ENCODE measurements around the gene PSEN1. TPM values are rescaled to one million over a fixed set of nuclear protein-coding genes. Genes with fewer than 3 reads are reported as not detected.

PSEN1 gene
- polyA plus RNA-seq, 1 donor from 2014 or later, result 35.3 TPM

DNA sequence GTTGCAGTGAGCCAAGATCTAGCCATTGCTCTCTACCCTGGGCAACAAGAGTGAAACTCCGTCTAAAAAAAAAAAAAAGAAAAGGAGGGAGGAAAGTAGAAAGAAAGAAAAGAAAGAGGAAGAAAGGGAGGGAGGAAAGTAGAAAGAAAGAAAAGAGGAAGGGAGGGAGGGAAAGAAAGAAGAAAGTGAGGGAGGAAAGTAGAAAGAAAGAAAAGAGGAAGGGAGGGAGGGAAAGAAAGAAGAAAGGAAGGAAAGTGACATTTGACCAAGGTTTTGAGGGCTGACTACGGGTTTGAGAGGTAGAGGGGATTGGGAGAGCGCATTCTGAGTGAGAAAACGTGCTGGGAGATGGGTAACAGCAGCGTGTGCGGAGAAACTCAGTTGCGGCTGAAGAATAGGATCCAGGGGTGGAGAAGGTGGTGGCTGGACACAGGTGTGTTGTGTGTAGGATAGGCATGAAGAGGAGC, 100.5 kb downstream of the PSEN1 start:
- Mint-ChIP-seq H3K4me1 (peaks cover 19 to 30% (median 25%) of the 10 kb centered on the region in 3 donors), H3K27me3 (peaks cover 56% of the 10 kb centered on the region), H3K4me3 (peak overlapping the region in 3 of 4 donors; percentile 71 to 86 (median 83)), H3K27ac (no peak overlapping the region), H3K36me3 (no peaks in the 10 kb centered on the region), H3K9me3 (peaks cover 0 to 7% (median 0%) of the 10 kb centered on the region in 3 donors)

DNA sequence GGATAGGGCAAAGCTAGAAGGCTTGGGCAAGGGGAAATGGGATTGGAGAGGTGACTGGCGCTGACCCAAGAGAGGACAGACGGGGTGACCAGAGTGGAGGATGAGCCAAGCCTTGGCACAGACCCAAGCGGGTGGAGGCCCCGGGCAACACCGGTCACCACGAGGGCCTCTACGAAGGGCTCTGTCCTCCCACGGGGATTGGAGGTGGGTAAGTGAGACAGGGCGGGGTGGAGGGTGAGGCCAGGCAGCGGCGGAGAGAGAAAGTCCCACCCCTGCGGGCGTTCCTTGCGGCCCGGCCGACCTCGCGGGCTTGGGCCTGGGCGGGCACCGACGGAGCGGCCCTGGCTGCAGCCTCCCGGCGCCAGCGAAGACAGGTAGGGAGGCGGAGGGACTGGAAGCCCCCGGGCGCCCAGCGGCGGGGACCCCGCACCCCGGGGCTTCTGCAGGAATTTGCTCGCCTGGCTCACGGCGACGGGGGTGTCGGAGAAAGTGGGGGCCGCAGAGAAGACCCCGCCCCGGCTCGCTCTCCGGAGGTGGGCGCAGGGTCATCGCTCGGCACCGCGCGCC, 101.0 kb downstream of the PSEN1 start, which contains the start of gene PAPLN:
PAPLN (plus strand) TSS at position 288 of the 567 bp plus-strand sequence. CDS start 2,273 bp downstream, outside the sequence.
- no peaks in the 10 kb centered on the region for H3K36me3 Mint-ChIP-seq
- H3K4me1 Mint-ChIP-seq, result peaks cover 19 to 30% (median 27%) of the 10 kb centered on the region in 3 donors
- peaks cover 57% of the 10 kb centered on the region for H3K27me3 Mint-ChIP-seq
- H3K9me3 Mint-ChIP-seq, result peaks cover 0 to 7% (median 0%) of the 10 kb centered on the region in 3 donors
- H3K4me3 Mint-ChIP-seq, result peak within 1 kb of the TSS; percentile 71 to 86 (median 78)
- no peak within 1 kb of the TSS for H3K27ac Mint-ChIP-seq

DNA sequence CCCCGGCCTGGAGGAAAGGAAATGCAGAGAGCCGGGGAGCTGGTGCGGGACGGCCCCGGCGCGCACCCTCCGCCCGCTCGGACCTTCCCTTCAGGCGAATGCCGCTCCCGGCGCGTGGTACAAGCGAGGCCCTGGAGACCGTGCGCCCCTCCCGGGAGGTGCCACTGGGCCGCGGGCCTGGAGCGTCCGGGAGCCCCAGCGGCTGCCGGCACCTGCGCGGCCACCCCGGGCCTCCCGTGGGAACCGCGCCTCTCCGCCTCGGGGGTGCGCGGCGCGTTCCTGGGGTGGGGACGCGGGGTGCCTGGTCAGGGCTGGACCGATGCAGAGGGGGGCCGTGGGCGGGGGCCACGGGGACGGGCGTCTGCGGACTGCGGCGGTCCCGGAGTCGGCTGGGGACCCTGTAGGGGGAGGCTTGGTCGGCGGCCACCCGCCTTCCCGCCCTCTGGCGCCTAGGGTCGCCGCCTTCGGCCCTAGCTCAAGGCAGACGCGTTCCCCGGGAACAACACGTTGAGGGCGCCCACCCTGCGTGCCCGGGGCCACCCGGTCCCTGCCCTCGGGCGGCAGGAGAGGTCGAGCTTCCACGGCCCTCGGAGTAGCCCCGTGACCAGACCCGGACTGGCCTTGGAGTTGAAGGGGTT, 101.6 kb downstream of the PSEN1 start:
- peaks cover 0 to 7% (median 0%) of the 10 kb centered on the region in 3 donors for H3K9me3 Mint-ChIP-seq
- no peaks in the 10 kb centered on the region for H3K36me3 Mint-ChIP-seq
- peak overlapping the region; percentile 63 to 84 (median 75) for H3K4me3 Mint-ChIP-seq
- H3K4me1 Mint-ChIP-seq, result peaks cover 25 to 35% (median 32%) of the 10 kb centered on the region in 3 donors
- peaks cover 62% of the 10 kb centered on the region for H3K27me3 Mint-ChIP-seq
- no peak overlapping the region for H3K27ac Mint-ChIP-seq

DNA sequence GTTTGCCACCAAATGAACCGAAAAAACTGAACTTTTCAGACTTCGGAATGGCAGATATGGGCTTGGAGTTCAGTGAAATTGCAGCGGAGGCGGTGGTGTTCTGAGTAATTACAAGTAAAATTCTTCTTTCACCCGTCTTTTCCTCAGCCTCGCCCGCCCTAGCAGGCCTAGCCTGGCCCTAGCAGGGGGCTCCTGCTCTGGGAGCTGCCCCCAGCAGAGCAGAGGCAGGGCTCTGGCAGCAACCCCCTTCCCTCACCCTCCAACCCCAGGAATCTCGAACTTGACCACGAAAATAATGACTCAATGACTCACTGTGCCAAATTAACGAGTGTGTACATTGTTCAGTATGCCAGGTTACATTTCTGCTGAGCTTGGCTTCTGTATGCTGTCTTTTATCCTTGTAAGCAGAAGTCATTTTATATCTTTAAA, 102.1 kb downstream of the PSEN1 start:
- Mint-ChIP-seq H3K27me3 (peaks cover 66% of the 10 kb centered on the region), H3K4me1 (peaks cover 27 to 39% (median 35%) of the 10 kb centered on the region in 3 donors), H3K27ac (no peak overlapping the region), H3K9me3 (peaks cover 0 to 7% (median 0%) of the 10 kb centered on the region in 3 donors), H3K4me3 (peak overlapping the region; percentile 63 to 84 (median 75)), H3K36me3 (no peaks in the 10 kb centered on the region)

DNA sequence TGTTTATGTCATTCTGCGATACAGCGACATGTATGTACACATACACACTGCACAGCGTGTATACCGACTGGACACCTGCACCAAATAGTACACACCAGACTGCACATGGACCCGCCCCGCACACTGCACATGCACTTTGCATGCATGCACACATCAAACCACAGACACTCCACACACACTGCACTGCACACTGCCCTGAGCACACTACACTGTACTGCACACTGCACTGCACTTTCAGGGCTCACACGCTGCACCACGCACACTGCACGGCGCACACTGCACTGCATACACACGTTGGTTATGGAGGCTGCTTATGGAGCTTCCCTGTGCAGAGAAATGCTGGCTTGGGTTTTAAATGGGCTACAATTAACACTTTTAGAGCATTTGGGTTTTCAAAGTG, 102.6 kb downstream of the PSEN1 start:
- Mint-ChIP-seq H3K36me3 (no peaks in the 10 kb centered on the region), H3K9me3 (peaks cover 0 to 7% (median 0%) of the 10 kb centered on the region in 3 donors), H3K27me3 (peaks cover 65% of the 10 kb centered on the region), H3K4me1 (peaks cover 32 to 42% (median 39%) of the 10 kb centered on the region in 3 donors), H3K27ac (no peak overlapping the region), H3K4me3 (peak overlapping the region in 2 of 4 donors; percentile 56 to 73)

DNA sequence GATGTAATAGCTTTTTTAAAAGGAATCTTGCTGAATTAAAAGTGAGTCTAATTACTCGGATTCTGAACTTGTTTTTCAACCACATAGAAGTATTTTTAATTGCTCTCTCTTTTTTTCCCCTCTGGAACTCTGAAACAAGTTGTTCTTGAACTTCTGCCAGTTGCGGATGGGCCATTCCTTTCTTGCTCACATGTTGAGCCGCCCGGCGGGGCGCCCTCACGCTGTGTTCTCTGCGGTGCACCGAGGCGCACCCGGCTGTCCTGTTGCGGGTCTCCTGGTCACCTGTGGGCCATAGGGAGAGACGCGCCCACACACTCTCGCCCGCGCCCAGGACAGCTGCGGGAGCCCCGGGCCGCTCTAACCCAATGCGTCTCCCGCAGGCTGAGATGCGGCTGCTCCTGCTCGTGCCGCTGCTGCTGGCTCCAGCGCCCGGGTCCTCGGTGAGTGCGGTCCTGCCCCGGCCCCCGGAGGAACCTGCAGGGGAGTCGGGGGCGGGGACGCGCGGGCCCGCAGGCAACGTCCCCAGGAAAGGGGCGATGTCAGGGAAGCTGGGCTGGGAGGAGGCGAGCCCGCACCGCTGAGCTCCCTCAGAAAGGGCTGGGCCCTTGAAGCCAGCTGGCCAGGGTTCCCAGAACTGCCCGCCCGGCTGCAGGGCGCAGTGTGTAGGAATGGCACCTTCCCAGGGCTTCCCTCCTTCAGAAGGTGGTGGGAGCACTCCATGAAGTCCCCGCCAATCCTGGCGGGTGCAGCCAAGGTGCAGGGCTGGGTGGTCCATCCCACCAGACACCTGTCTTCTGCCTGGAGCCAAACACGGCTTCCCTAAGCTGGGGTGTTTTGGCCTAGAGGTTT, 103.3 kb downstream of the PSEN1 start:
- H3K4me1 Mint-ChIP-seq, result peaks cover 33 to 42% (median 39%) of the 10 kb centered on the region in 3 donors
- H3K4me3 Mint-ChIP-seq, result peak overlapping the region in 3 of 4 donors; percentile 3 to 73 (median 20)
- peaks cover 62% of the 10 kb centered on the region for H3K27me3 Mint-ChIP-seq
- no peaks in the 10 kb centered on the region for H3K36me3 Mint-ChIP-seq
- no peak overlapping the region for H3K27ac Mint-ChIP-seq
- H3K9me3 Mint-ChIP-seq, result peaks cover 0 to 7% (median 0%) of the 10 kb centered on the region in 3 donors

DNA sequence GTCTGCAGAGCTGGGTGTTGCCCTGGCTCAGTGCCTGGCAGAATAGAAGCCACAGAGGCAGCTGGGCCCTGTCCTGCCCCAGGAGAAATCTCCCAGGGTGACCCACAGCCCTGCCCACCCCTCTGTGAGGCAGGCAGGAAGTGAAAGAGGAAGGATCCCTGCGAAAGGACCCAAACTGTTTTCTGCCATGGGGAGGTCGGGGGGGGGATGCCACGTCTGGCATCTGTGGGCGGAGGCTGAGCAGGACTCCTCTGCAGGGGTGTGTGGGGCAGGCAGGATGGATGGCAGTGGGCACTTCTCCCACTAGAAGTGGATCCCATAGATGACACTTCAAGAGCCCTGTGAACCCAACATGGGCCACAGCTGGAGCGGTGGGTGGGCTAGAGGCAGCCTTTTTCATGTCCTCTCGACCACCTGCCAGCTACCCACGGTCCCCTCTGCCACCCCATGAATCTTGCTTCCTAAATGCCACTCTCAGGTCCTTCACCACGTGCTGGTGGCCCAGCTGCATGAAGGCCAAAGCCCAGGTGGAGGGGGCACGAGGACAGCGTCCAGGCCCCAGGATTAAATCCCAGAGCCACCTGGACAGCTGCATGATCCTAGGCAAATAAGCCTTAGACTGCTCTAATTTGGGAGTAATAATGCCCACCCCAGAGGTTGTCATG, 104.6 kb downstream of the PSEN1 start:
- peaks cover 55% of the 10 kb centered on the region for H3K27me3 Mint-ChIP-seq
- peaks cover 0 to 7% (median 0%) of the 10 kb centered on the region in 3 donors for H3K9me3 Mint-ChIP-seq
- H3K27ac Mint-ChIP-seq, result no peak overlapping the region
- H3K4me1 Mint-ChIP-seq, result peaks cover 33 to 42% (median 38%) of the 10 kb centered on the region in 3 donors
- peak overlapping the region in 3 of 4 donors; percentile 13 to 91 (median 60) for H3K4me3 Mint-ChIP-seq
- no peaks in the 10 kb centered on the region for H3K36me3 Mint-ChIP-seq

DNA sequence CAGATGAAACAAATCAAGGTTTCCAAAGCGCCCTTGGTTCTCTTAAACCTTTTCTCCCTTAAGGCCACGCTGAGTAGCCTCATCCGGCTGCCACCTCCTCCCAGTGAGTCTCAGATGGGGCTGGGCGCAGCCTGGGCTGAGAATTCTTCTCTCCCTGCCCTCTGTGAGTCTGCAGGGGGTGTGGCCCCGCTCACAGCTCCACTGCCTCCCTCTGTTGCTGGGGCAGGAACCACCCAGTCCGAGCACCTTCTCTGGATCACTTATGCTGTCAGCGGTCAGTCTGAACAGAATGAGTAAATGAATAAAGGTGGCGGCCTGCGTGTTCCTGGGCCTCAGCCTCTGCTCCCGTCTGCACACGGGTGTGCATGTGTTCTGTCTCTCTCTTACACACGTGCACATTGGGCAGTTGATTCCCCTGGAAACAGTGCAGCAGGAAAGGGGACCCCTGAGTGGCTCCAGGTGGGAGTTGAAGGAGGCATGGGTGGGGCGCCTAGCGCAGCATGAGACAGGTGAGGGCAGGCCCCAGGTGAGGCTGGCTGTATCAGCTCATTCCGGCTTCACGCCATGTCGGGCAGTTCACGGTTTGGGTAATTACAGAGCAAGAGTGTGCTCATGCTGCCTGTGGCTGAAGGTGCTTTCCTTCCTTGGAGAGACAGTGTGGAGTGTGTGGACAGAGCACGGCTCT, 105.3 kb downstream of the PSEN1 start:
- Mint-ChIP-seq H3K4me3 (peak overlapping the region in 2 of 4 donors; percentile 60 to 91), H3K4me1 (peaks cover 35 to 38% (median 36%) of the 10 kb centered on the region in 3 donors), H3K9me3 (peaks cover 0 to 7% (median 0%) of the 10 kb centered on the region in 3 donors), H3K36me3 (no peaks in the 10 kb centered on the region), H3K27ac (no peak overlapping the region), H3K27me3 (peaks cover 51% of the 10 kb centered on the region)

DNA sequence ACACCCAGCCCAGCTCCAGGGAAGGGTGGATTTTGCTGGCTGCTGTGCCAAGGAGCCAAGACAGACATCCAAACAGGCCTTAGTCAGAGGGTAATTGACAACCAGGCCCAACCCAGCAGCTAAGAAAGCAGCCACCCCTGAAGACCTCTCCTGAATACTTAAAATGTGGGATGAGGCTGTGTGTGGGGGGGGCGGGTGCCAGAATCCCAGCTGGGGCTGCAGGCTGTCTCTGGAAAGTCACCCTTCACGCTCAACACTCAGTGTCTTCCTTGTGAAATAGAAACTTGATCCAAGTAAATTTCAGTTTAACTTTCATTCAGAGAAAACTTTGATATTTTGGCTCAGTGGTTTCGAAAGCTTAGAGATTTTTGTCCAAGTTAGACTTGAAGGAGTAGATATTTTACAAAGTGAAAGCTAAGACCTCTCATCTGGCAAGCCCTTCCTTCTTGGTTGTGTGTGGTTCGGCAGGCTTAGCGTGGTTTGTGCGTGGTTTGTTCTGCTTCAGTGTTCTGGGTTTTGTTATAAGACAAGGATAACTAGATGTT, 106.1 kb downstream of the PSEN1 start:
- peaks cover 51% of the 10 kb centered on the region for H3K27me3 Mint-ChIP-seq

DNA sequence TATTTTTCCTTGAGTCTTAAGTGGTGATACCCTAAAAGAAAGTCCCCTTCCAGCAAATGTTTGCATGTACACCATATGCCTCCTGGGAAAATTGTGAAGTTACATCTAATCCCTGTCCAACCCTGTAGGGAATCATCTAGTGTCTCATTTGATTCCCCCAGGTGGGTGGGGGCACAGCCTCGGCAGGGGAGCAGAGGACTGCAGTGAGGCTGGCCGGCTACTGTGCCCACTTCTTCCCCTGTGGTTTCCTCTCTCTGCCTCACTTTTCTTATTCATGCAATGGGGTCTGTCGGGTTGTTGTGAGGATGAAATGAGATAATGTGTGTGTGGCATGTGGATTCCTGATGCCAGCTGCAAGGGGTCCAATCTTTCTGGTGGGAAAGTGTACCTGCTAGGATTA, 107.0 kb downstream of the PSEN1 start:
- H3K36me3 Mint-ChIP-seq, result no peaks in the 10 kb centered on the region
- peak overlapping the region in 1 of 3 donors; percentile 9 for H3K27ac Mint-ChIP-seq
- peak overlapping the region; percentile 50 to 92 (median 68) for H3K4me3 Mint-ChIP-seq
- H3K9me3 Mint-ChIP-seq, result peaks cover 0 to 4% (median 0%) of the 10 kb centered on the region in 3 donors
- H3K27me3 Mint-ChIP-seq, result peaks cover 53% of the 10 kb centered on the region
- peaks cover 44 to 48% (median 46%) of the 10 kb centered on the region in 3 donors for H3K4me1 Mint-ChIP-seq

More for the DNA sequence above, 106.1 kb downstream of the PSEN1 start:
- H3K36me3 Mint-ChIP-seq, result no peaks in the 10 kb centered on the region
- peak overlapping the region; percentile 3 to 92 (median 68) for H3K4me3 Mint-ChIP-seq
- peaks cover 0 to 4% (median 0%) of the 10 kb centered on the region in 3 donors for H3K9me3 Mint-ChIP-seq
- H3K4me1 Mint-ChIP-seq, result peaks cover 37 to 43% (median 42%) of the 10 kb centered on the region in 3 donors
- H3K27ac Mint-ChIP-seq, result peak overlapping the region in 1 of 3 donors; percentile 0

DNA sequence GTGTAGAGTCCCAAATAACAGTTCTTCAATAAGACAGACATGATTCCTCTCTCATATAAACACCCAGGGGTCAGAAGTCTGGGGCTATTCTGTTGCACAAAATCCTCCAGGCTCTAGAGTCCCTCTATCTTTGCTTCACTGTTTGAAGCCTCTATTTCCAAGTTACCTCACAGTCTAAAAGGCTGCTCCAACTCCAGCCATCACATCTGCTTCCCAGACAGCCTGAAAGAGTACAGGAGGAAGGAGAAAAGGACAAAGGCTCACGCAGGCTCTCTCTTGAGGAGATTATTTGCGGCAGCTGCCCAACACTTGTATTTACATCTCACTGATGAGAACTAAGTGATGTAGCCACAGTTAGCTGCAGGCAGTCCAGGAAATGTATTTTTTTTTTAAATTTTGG, 107.4 kb downstream of the PSEN1 start:
- H3K27ac Mint-ChIP-seq, result no peak overlapping the region
- H3K4me3 Mint-ChIP-seq, result peak overlapping the region in 2 of 4 donors; percentile 50 to 61
- peaks cover 0 to 3% (median 0%) of the 10 kb centered on the region in 3 donors for H3K9me3 Mint-ChIP-seq
- peaks cover 50% of the 10 kb centered on the region for H3K27me3 Mint-ChIP-seq
- no peaks in the 10 kb centered on the region for H3K36me3 Mint-ChIP-seq
- H3K4me1 Mint-ChIP-seq, result peaks cover 43 to 48% (median 44%) of the 10 kb centered on the region in 3 donors

DNA sequence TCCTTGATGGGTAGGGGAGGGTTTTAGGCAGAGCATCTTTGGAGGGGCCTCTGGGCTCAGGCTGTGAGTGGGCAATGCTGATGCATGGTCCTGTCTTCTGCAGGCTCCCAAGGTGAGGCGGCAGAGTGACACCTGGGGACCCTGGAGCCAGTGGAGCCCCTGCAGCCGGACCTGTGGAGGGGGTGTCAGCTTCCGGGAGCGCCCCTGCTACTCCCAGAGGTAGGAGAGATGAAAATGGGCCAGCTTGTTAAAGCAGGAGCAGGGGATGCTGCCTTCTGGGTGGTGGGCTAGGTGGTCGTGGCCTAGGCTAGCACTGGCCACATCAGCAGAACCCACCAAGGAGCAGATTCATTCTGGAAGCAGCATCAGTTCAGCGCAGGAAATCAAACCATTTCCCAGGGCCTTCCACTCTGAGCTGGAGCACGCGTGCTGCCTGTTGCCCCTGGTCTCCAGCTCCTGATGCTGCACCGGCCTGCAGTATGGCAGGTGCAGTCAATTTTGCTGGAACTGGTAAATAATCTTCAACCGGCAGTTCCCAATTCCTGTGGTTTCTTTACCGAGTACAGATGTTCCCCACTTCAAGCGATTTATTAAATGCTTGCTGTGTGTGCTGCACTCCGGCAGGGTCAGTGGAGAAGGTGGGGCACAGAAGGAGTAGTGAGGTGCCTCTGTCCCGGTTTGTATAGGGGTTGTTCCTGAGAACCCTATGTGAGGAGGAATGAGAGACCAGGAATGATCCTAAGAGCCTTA, 108.4 kb downstream of the PSEN1 start:
- Mint-ChIP-seq H3K27ac (no peak overlapping the region), H3K27me3 (peaks cover 43% of the 10 kb centered on the region), H3K4me1 (peaks cover 42 to 47% (median 44%) of the 10 kb centered on the region in 3 donors)

More for the DNA sequence above, 108.4 kb downstream of the PSEN1 start:
- Mint-ChIP-seq H3K36me3 (no peaks in the 10 kb centered on the region), H3K9me3 (no peaks in the 10 kb centered on the region), H3K4me3 (peak overlapping the region; percentile 12 to 88 (median 48))

Data from IgD-negative memory B cell (primary cell).